Right atrium auricular region (tissue), 2 donors: Measurements from ENCODE around the gene CTU2. TPM values are rescaled to one million over a fixed set of nuclear protein-coding genes. Genes with fewer than 3 reads are reported as not detected.

Experiments used
- DNase-seq: peaks from one replicate; pipeline ENCODE4 v3.0.0-alpha.2; 2019; ENCODE audit warnings: low spot score
- H3K27ac ChIP-seq, 2 donors: fragments of 200-600 bp; sonication (generic); 1 replicate in 1 of 2; 2 replicates in 1 of 2; pipeline ENCODE4 v1.5.1; 2016 to 2019
- H3K27me3 ChIP-seq, 2 donors: fragments of 200-600 bp; sonication (generic); one replicate each; pipeline versions ENCODE4 v1.5.1 to v1.6.0; 2017 to 2019
- H3K36me3 ChIP-seq: fragments of 200-600 bp; sonication (generic); one replicate; pipeline ENCODE4 v1.5.1; 2016
- H3K4me1 ChIP-seq, 2 donors: fragments of 200-600 bp; sonication (generic); one replicate each; pipeline versions ENCODE4 v1.5.1 to v1.6.0; 2017 to 2019
- H3K4me3 ChIP-seq, 2 donors: fragments of 200-600 bp; sonication (generic); 1 replicate in 1 of 2; 2 replicates in 1 of 2; pipeline ENCODE4 v1.5.1; 2017 to 2019; ENCODE audit warnings: mild to moderate bottlenecking in 1 of 2, moderate library complexity in 1 of 2
- H3K9me3 ChIP-seq, 2 donors: fragments of 200-600 bp; sonication (generic); one replicate each; pipeline ENCODE4 v1.5.1; 2019
- CTCF ChIP-seq, 2 donors: fragments of 200-600 bp; sonication (generic); IDR thresholded peaks; one replicate each; pipeline ENCODE4 v1.5.1; 2019; ENCODE audit warnings: antibody characterized with exemption in 2 of 2
- total RNA-seq, 2 donors: library from RNA; depleted of rRNA; stranded (reverse); fragments of >200 nt; gene quantifications; one replicate each; pipeline ENCODE4 v1.1.0, GENCODE V29; 2016

CTU2 gene
- total RNA-seq, 2 donors from 2014 or later: 7.1 to 8.2 TPM

GRCh38 chr16:88712362-88712979 lies 6.2 kb downstream of the CTU2 start:
- Histone ChIP-seq H3K4me1 (peaks cover 0 to 3% of the 10 kb centered on the region in 2 donors), H3K9me3 (no peaks in the 10 kb centered on the region), H3K27me3 (no peaks in the 10 kb centered on the region), H3K27ac (no peak overlapping the region), H3K4me3 (no peak overlapping the region), H3K36me3 (peaks cover 39% of the 10 kb centered on the region)
- DNase-seq: no peak
- TF ChIP-seq CTCF (IDR thresholded peaks at IDR 0.05): no peak

- H3K27ac ChIP-seq: no peak overlapping the region
- H3K27me3 ChIP-seq: no peaks in the 10 kb centered on the region
- no peak for TF ChIP-seq CTCF (IDR thresholded peaks at IDR 0.05)
- DNase-seq: no peak
- H3K9me3 ChIP-seq: no peaks in the 10 kb centered on the region
- peaks cover 44% of the 10 kb centered on the region for H3K36me3 ChIP-seq
- H3K4me3 ChIP-seq: no peak overlapping the region
- no peaks in the 10 kb centered on the region for H3K4me1 ChIP-seq
These were observed 6.8 kb downstream of the CTU2 start for GRCh38 chr16:88713054-88713453.

GRCh38 chr16:88713568-88714419 lies 7.5 kb downstream of the CTU2 start:
- H3K9me3 ChIP-seq: no peaks in the 10 kb centered on the region
- no peak overlapping the region for H3K27ac ChIP-seq
- peaks cover 45% of the 10 kb centered on the region for H3K36me3 ChIP-seq
- DNase-seq: no peak
- TF ChIP-seq CTCF (IDR thresholded peaks at IDR 0.05): no peak
- no peaks in the 10 kb centered on the region for H3K27me3 ChIP-seq
- H3K4me3 ChIP-seq: no peak overlapping the region
- H3K4me1 ChIP-seq: no peaks in the 10 kb centered on the region

GRCh38 chr16:88714420-88715302 lies 8.4 kb downstream of the CTU2 start:
- Histone ChIP-seq H3K27me3 (no peaks in the 10 kb centered on the region), H3K9me3 (no peaks in the 10 kb centered on the region), H3K36me3 (peaks cover 54% of the 10 kb centered on the region), H3K4me1 (no peaks in the 10 kb centered on the region), H3K4me3 (no peak overlapping the region), H3K27ac (no peak overlapping the region)
- no peak for DNase-seq
- TF ChIP-seq CTCF (IDR thresholded peaks at IDR 0.05): no peak

- no peak for TF ChIP-seq CTCF (IDR thresholded peaks at IDR 0.05)
- no peak for DNase-seq
- Histone ChIP-seq H3K27ac (no peak overlapping the region), H3K36me3 (peaks cover 62% of the 10 kb centered on the region), H3K9me3 (no peaks in the 10 kb centered on the region), H3K4me1 (no peaks in the 10 kb centered on the region), H3K27me3 (no peaks in the 10 kb centered on the region), H3K4me3 (no peak overlapping the region)
These were observed 9.2 kb downstream of the CTU2 start for GRCh38 chr16:88715312-88716190.
